Large intestine (tissue), 12 donors: ENCODE measurements around the gene GJD4. TPM values are rescaled to one million over a fixed set of nuclear protein-coding genes. Genes with fewer than 3 reads are reported as not detected.
A peak's percentile ranks its signal among the peaks of the same experiment; 100 is the strongest.

ENCODE experiments used
- DNase-seq, 2 donors: peaks; one replicate each; pipeline versions ENCODE4 v3.0.0 to v3.0.0-alpha.2; 2013
- H3K27ac ChIP-seq: one replicate; pipeline ENCODE4 v1.5.1; 2013; ENCODE audit warnings: low read length
- H3K27me3 ChIP-seq: 2 replicates; pipeline ENCODE4 v1.6.1; 2013; ENCODE audit warnings: low read length; ENCODE audit not compliant: control insufficient read depth, insufficient read depth
- H3K36me3 ChIP-seq: 2 replicates; pipeline ENCODE4 v1.6.1; 2013; ENCODE audit warnings: low read length; ENCODE audit not compliant: control insufficient read depth, insufficient read depth
- H3K4me1 ChIP-seq: one replicate; pipeline ENCODE4 v1.6.1; 2013; ENCODE audit warnings: low read length; ENCODE audit not compliant: control insufficient read depth, insufficient read depth
- H3K4me3 ChIP-seq: one replicate; pipeline ENCODE4 v1.5.1; 2013; ENCODE audit warnings: low read length
- H3K9me3 ChIP-seq: one replicate; pipeline ENCODE4 v1.6.1; 2013; ENCODE audit warnings: mild to moderate bottlenecking, low read depth, low read length, moderate library complexity; ENCODE audit not compliant: control insufficient read depth
- WGBS: methylation state at CpG from one replicate; pipeline ENCODE4 v1.1.5; 2013; ENCODE audit warnings: low lambda C conversion rate; ENCODE audit not compliant: insufficient coverage; 5-methylcytosine and 5-hydroxymethylcytosine counted together
- long read RNA-seq, 11 donors: transcript quantifications; one replicate each; lab custom pipeline, GENCODE V29; 2026
- polyA plus RNA-seq: library from polyadenylated mRNA; unstranded; fragments of 120-200 nt; gene quantifications from one replicate; pipeline ENCODE4 v1.2.1, GENCODE V29; 2013

The GJD4 gene
- 0.09 TPM for polyA plus RNA-seq
- long read RNA-seq, donor 1, result 0 reads
- long read RNA-seq, donor 2, result 0 reads
- long read RNA-seq, donor 3, result 0 reads
- long read RNA-seq, donor 4, result 0 reads
- long read RNA-seq, donor 5, result 0 reads
- long read RNA-seq, donor 6, result 0 reads
- long read RNA-seq, donor 7, result 0 reads
- long read RNA-seq, donor 8, result 0 reads
- long read RNA-seq, donor 9, result 0 reads
- long read RNA-seq, donor 10, result 0 reads
- long read RNA-seq, donor 11, result 0 reads

GRCh38 chr10:35605191-35605590 is at the start of gene GJD4:
Gene GJD4 (plus strand): TSS chr10:35605341. CDS start chr10:35605568, 227 bp downstream.
- WGBS, result no CpG with 5 or more reads among the region's 8 CpGs

DNA sequence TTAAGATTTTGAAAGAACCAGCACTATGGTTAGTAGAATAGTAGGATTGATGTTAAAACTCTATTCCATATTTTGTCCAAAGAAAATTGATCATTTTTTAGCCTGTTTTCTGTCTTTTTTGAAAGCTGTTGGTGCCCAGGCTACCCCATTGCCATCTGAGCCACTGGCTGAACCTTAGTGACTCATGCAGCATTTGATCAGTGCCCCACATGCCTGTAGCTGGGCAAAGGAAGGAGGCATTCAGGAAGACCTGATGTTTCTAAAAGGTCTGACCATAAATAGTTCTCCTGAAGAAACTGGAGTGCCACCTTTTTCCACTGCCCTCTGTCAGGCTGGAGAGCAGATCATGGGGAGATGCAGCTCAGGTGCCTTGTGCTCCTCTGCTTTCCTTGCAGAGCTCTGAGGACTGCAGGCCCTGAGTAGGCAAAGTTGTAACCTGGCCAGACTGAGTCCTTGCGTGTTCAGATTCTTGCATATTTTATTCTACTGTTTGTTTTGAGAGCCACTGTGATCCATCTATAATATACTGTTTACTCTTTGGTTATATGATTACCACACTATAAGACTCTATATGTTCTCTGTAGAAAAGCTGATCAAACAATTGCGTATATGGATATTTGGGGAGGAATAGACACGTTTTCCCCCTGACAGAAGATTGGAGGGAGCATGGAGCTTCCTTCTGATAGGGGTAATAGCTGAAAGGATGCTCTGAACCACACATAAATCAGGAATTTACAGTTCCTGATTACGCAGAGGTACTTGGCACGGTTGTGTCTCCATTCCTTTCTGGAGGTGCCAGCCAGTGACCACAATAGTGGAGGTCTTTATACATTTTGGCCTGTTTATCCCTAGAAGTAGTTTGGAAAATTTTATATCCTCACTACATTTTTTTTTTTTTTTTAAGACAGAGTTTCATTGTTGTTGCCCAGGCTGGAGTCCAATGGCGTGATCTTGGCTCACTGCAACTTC is 48.9 kb upstream of the GJD4 start:
- H3K27ac ChIP-seq, result no peak overlapping the region
- 100% methylated on average over 1 of the region's 6 CpGs for WGBS
- no peak for DNase-seq
- H3K27me3 ChIP-seq, result no peaks in the 10 kb centered on the region
- no peak overlapping the region for H3K4me3 ChIP-seq
- H3K9me3 ChIP-seq, result no peaks in the 10 kb centered on the region
- H3K36me3 ChIP-seq, result peaks cover 41% of the 10 kb centered on the region
- H3K4me1 ChIP-seq, result no peaks in the 10 kb centered on the region

More at GRCh38 chr10:35605191-35605590, at the start of gene GJD4:
- H3K27ac ChIP-seq, result no peak within 1 kb of the TSS
- H3K36me3 ChIP-seq, result no peaks in the 10 kb centered on the region
- DNase-seq, result no peak
- H3K4me3 ChIP-seq, result no peak within 1 kb of the TSS
- peaks cover 39% of the 10 kb centered on the region for H3K27me3 ChIP-seq
- H3K4me1 ChIP-seq, result no peaks in the 10 kb centered on the region
- H3K9me3 ChIP-seq, result peaks cover 6% of the 10 kb centered on the region

DNA sequence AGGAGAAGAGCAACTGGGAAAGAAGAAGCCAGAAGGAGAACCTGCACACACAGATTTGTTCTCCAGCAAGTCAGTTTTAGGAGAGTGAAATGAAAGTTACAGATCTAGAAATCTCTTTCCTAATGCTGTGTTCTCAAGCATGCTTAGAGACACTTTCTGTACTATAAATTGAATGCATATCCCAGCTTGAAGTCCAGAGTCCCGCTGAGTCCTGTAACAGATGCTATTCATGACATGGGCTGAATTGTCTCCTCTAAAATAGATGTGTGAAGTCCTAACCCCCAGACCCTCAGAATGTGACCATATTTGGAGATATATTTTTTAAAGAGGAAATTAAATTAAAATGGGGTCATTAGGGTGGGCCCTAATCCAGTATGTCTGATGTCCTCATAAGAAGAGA is 46.9 kb upstream of the GJD4 start:
- no peaks in the 10 kb centered on the region for H3K27me3 ChIP-seq
- no peak overlapping the region for H3K4me3 ChIP-seq
- no peaks in the 10 kb centered on the region for H3K4me1 ChIP-seq
- peaks cover 40% of the 10 kb centered on the region for H3K36me3 ChIP-seq
- DNase-seq, result no peak
- H3K27ac ChIP-seq, result no peak overlapping the region
- no peaks in the 10 kb centered on the region for H3K9me3 ChIP-seq
- WGBS, result no CpG with 5 or more reads among the region's 1 CpG

- Histone ChIP-seq H3K27ac (no peak overlapping the region), H3K9me3 (no peaks in the 10 kb centered on the region), H3K27me3 (no peaks in the 10 kb centered on the region), H3K4me3 (no peak overlapping the region), H3K4me1 (no peaks in the 10 kb centered on the region), H3K36me3 (peaks cover 34% of the 10 kb centered on the region)
- no CpG with 5 or more reads among the region's 5 CpGs for WGBS
- no peak for DNase-seq
Observed at GRCh38 chr10:35559416-35559815, 45.7 kb upstream of the GJD4 start.

- peaks cover 39% of the 10 kb centered on the region for H3K36me3 ChIP-seq
- H3K4me3 ChIP-seq, result no peak overlapping the region
- no peaks in the 10 kb centered on the region for H3K4me1 ChIP-seq
- H3K9me3 ChIP-seq, result no peaks in the 10 kb centered on the region
- no peak for DNase-seq
- WGBS, result no CpG with 5 or more reads among the region's 5 CpGs
- H3K27ac ChIP-seq, result no peak overlapping the region
- no peaks in the 10 kb centered on the region for H3K27me3 ChIP-seq
Observed at GRCh38 chr10:35561715-35562114, 43.4 kb upstream of the GJD4 start.

DNA sequence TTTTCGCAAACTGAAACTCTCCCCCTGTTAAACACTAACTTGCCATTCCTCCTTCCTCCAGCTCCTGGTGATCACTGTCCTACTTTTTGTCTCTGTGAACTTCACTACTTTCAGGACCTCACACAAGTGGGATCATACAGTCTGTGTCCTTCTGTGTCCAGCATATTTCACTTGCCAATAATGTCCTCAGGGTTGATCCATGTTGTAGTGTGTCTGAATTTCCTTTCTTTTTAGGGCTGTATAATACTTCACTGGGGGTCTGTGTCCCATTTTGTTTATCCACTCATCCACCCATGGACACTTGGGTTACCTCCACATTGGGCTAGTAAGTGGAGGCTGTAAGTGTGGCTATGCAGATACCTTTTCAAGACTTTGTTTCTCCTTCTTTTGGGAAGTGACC is 42.7 kb upstream of the GJD4 start:
- Histone ChIP-seq H3K4me3 (no peak overlapping the region), H3K4me1 (no peaks in the 10 kb centered on the region), H3K36me3 (peaks cover 43% of the 10 kb centered on the region), H3K9me3 (no peaks in the 10 kb centered on the region), H3K27ac (no peak overlapping the region), H3K27me3 (no peaks in the 10 kb centered on the region)
- 100% methylated on average over 1 of the region's 1 CpG for WGBS
- DNase-seq, result no peak

DNA sequence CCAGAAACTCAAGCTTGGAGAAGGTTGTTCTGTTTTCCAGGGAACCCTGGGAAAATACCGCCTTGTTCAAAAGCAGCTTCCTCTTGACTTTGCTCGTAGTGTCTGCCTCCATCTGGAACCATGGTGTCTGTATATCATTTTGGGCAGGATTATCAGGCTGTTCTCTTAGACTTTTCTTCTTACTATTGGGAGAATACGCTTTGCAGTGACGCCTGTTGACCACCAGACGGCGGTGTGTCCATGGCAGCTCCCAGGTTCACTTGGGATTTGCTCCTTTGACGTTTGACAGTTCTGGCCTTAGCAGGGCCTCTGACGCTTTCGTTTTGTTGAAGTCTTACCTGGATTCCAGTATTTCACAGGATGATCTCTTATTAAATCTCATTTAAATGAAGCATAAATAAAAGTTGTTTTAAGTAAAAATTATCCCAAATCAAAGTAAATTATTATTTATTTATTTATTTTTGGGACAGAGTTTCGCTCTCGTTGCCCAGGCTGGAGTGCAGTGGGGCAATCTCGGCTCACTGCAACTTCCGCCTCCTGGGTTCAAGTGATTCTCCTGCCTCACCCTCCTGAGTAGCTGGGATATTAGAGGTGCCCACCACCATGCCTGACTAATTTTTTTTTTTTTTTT is 41.8 kb upstream of the GJD4 start:
- peak; percentile 33 to 43 for DNase-seq
- Histone ChIP-seq H3K4me3 (no peak overlapping the region), H3K4me1 (no peaks in the 10 kb centered on the region), H3K27me3 (no peaks in the 10 kb centered on the region), H3K27ac (no peak overlapping the region), H3K36me3 (peaks cover 49% of the 10 kb centered on the region), H3K9me3 (no peaks in the 10 kb centered on the region)
- no CpG with 5 or more reads among the region's 13 CpGs for WGBS

DNA sequence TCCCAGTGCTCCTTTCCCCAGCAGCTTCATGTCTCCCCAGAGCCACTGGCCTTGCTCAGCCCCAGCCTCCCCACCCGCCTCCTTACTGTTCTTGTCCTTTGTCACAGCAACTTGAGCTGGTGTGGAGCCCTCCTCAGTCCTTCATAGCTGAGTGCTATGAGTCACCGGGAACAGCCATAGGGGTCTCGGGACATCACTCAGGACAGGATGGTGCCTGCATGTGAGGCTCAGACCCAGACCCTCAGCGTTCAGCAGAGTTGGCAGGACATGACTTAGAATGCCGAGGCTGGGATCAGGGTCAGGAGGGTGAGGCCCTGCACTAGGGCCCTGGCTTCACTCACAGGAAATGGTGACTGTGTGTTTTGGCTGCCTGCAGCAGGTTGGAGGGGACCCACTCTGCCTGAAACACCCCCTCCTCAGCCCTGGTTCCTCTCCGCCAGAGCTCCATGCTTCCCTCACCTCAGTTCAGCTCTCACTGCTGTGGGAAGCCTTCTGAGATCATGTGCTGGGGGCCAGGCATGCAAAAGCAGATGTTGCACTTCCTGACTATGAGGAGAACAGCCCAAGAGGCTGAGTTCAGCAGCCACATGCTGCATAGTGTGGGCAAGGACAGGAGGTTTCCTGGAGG is 40.7 kb upstream of the GJD4 start:
- no CpG with 5 or more reads among the region's 6 CpGs for WGBS
- Histone ChIP-seq H3K4me3 (no peak overlapping the region), H3K4me1 (no peaks in the 10 kb centered on the region), H3K27me3 (no peaks in the 10 kb centered on the region), H3K27ac (no peak overlapping the region), H3K36me3 (peaks cover 56% of the 10 kb centered on the region), H3K9me3 (no peaks in the 10 kb centered on the region)
- peak in 1 of 2 donors; percentile 14 for DNase-seq

DNA sequence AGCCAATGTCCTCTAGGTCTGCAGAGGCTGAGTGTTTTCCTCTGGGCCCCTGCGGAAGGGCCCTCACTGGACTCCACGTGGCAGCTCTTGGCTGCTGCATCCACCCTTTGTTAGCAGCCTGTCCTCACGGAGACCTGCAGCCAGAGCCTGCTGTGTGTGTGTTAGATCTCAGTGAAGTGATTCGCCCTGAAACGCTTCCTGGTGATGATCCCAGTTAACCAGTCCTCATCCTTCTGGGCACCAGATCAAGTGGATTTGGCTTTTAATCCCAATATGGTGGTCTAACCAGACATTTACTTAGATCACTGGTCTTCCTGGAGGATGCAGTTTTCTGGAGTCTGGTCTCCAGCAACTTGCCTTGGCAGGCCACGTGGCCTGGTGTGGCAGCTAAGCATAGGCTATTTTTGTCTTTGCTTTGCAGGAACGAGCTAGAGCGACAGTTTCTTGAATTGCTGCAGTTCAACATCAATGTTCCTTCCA is 39.5 kb upstream of the GJD4 start:
- H3K4me3 ChIP-seq, result no peak overlapping the region
- H3K27ac ChIP-seq, result no peak overlapping the region

GRCh38 chr10:35567951-35568350 is 37.2 kb upstream of the GJD4 start:
- Histone ChIP-seq H3K36me3 (peaks cover 53% of the 10 kb centered on the region), H3K9me3 (no peaks in the 10 kb centered on the region), H3K27ac (no peak overlapping the region), H3K4me3 (no peak overlapping the region), H3K4me1 (no peaks in the 10 kb centered on the region), H3K27me3 (no peaks in the 10 kb centered on the region)
- DNase-seq, result no peak
- WGBS, result no CpG with 5 or more reads among the region's 6 CpGs

More for the DNA sequence above, 39.5 kb upstream of the GJD4 start:
- no CpG with 5 or more reads among the region's 8 CpGs for WGBS
- peaks cover 56% of the 10 kb centered on the region for H3K36me3 ChIP-seq
- H3K9me3 ChIP-seq, result no peaks in the 10 kb centered on the region
- DNase-seq, result no peak
- no peaks in the 10 kb centered on the region for H3K27me3 ChIP-seq
- no peaks in the 10 kb centered on the region for H3K4me1 ChIP-seq
